Skeletal muscle cell (primary cell): ENCODE data around the gene DNALI1.
"Not testable (repeated sequence)": the region's sequence is repeated elsewhere in the genome, so short reads cannot be mapped to it uniquely, and the experiment has no call there.

Experiments used
- DNase-seq: peaks from one replicate; pipeline ENCODE4 v3.0.0-alpha.2; 2010; ENCODE audit warnings: low read depth
- H3K4me3 ChIP-seq: 2 replicates; pipeline ENCODE4 v1.5.1; 2011; ENCODE audit warnings: low read depth, mild to moderate bottlenecking, control low read depth, low read length, moderate library complexity

The DNALI1 gene

GRCh38 chr1:37553598-37553926 lies 3.2 kb upstream of the DNALI1 start:
- DNase-seq, result no peak
- peak overlapping the region; percentile 100 for H3K4me3 ChIP-seq

DNA sequence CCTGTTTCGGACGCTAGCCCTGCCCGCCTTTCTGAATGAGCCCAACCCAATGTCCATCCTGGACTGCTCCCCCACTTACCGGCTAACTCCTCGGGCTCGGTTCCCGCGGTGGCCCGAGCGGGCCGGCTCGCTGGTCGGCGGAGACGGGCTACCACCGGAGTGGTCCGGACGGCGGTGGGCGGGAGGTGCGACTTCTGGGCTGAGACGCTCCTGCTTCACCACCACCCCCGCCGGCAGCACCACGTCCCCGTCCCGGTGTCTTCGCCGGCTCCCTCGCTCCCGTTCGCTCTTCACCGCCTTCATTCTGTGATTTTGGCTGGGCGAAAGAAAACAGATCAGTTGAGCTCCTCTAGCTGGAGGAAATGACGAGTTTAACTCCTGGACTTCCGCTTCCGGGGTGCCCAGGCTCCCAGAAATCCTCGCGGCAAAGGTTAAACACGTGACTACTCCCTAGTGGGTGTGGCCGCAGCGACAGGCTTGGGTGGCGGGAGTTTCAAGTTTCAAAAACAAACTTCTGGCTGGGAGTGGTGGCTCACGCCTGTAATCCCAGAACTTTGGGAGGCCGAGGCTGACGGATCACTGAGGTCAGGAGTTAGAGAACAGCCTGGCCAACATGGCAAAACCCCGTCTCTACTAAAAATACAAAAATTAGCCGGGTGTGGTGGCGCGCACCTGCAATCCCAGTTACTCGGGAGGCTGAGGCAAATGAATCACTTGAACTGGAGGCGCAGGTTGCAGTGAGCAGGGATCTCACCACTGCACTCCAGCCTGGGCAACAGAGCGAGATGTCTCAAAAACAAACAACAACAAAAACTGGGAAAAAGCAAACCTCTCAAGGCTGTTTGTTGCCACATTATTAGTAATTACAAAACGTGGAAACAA lies 2.6 kb upstream of the DNALI1 start, which contains the start of gene SNIP1:
SNIP1 (minus strand) TSS at position 367 of the 882 bp plus-strand sequence; CDS start at position 303, 64 bp downstream.
- peak within 1 kb of the TSS; percentile 100 for H3K4me3 ChIP-seq
- peak; percentile 62 for DNase-seq

- peak overlapping the region; percentile 60 for H3K4me3 ChIP-seq
- no peak for DNase-seq
Measured at GRCh38 chr1:37557402-37557801, 662 bp downstream of the DNALI1 start.

GRCh38 chr1:37558411-37558810 lies 1.7 kb downstream of the DNALI1 start:
- no peak for DNase-seq

DNA sequence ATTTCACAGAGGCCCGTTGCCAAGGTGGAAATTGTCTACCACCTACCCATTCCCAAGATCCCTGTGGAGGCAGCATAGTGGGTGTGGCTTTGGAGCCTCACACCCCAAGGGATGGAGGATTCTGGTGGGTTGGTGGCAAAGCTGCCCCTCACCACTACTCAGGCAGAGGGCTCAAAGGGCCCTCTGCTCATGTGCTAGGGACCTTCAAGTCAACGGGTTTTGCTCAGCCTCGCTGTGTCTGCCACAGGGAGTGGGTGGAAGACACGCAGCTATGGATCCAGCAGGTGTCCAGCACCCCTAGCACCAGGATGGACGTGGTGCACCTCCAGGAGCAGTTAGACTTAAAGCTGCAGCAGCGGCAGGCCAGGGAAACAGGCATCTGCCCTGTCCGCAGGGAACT lies 2.3 kb downstream of the DNALI1 start:
- no peak overlapping the region for H3K4me3 ChIP-seq

More at GRCh38 chr1:37558411-37558810, 1.7 kb downstream of the DNALI1 start:
- H3K4me3 ChIP-seq, result no peak overlapping the region

DNA sequence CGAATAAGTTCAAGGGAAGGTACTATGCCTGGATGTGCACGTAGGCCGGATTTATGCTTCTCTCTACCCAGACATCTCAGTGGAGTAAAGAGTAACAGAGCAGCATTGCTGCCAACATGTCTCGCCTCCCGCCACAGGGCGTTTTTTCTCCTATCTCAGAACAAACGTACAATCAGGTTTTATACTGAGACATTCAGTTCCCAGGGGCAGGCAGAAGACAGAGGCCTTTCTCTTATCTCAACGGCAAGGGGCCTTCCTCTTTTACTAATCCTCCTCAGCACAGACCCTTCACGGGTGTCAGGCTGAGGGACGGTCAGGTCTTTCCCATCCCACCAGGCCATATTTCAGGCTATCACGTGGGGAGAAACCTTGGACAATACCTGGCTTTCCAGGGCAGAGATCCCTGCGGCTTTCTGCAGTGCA lies 3.2 kb downstream of the DNALI1 start:
- DNase-seq, H3K4me3 ChIP-seq: not testable (repeated sequence)

More for the DNA sequence above, 2.3 kb downstream of the DNALI1 start:
- no peak for DNase-seq

DNA sequence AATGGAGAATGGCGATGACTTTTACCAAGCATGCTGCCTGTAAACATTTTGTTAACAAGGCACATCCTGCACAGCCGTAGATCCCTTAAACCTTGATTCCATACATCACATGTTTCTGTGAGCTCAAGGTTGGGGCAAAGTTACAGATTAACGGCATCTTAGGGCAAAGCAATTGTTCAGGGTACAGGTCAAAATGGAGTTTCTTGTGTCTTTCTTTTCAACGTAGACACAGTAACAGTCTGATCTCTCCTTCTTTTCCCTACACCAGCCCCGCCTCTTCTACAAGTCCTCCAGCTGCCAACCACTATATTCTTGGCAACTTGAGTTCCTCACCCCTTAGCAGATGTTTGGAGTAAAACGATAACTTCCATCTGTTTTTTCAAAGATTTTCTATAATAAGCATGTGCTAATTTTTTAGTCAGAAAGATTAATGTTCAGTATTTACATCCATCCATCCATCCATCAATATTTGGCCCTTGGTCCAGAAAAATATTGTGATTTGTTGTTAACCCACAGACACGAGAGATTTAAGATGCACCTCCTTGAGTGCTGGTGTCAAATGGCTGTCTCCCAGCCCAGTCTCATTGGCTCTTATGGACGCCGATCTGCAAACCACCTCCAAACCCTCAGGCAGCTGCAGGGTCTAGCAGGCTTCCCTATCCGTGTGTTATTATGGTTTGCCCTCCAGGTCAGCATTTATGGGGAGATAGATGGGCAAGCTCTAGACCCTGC lies 3.8 kb downstream of the DNALI1 start:
- no peak overlapping the region for H3K4me3 ChIP-seq
- no peak for DNase-seq

DNA sequence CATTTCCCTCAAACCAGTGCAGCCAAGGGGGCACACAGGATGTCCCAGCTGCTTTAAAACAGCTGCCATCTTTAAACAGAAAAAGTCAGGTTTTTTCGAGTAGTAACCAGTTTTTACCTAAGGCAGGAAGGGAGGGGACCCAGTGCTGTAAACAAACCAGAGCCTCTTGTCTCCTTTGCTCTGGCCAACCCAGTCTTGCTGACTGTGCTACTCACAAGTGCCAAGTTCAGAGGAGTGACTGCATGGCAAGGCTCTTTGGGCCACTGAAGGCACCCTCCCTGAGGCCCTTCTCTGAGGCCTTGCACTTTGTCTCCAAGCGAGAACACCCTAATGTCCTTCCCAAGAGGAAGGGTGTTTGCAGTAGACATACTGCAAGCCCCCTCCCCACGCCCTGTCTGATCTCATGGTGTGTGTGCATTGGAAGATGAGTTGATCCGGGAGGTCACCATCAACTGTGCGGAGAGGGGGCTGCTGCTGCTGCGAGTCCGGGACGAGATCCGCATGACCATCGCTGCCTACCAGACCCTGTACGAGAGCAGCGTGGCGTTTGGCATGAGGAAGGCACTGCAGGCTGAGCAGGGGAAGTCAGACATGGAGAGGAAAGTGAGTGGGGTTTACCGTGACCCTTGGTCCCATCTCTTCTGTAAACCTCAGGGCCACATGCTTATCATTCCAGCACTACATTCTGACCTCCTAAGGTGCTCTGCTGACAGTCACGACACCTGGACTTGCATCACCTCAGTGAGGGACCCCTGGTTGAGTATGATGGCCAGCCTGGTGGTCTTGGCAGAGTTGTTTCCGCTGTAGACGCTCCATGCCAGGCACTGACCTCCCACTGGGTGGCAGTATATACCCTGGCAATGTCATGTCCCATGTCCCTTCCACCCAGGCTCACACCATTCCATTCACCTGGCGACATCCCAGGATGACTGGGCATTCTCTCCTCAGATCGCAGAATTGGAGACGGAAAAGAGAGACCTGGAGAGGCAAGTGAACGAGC lies 4.7 kb downstream of the DNALI1 start:
- no peak for DNase-seq
- no peak overlapping the region for H3K4me3 ChIP-seq

DNA sequence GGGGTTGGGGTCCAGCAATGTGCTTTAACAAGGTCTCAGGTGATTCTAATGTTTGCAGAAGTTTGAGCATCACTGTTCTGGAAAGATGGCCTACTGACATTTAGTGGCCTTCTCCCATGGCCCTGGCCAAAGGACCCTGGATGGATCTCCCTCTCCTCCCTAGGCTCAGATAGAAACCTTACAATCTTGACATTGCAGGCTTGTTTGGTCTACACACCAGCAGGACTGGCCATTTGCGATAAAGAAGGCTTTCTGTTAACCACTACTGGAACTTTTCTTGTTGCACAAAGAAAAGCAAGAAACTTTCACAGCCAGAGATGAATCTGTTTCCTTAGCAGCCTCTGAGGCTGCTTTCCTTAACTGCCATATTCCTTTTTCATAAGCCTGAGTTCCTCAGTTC lies 6.2 kb downstream of the DNALI1 start:
- H3K4me3 ChIP-seq, result no peak overlapping the region
- no peak for DNase-seq

DNA sequence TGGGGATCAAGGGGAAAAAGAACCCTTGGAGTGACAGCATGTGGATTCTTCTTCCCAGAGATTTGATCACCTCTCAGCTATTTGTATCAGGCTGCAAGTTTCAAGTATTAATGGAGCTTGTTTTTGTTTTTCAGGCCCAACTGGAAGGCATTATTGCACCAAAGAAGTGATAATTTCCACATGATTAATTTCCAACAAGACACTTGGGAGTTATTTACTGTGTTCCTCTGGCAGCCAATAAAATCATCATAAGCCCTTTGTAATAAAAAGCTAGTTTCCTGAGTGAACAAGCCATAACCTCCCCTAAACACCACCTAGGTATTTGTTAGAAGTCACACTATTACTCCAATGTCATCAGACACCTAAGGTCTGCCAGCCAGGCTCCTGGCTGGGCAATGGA lies 8.2 kb downstream of the DNALI1 start:
- DNase-seq, result no peak
- H3K4me3 ChIP-seq, result no peak overlapping the region

DNA sequence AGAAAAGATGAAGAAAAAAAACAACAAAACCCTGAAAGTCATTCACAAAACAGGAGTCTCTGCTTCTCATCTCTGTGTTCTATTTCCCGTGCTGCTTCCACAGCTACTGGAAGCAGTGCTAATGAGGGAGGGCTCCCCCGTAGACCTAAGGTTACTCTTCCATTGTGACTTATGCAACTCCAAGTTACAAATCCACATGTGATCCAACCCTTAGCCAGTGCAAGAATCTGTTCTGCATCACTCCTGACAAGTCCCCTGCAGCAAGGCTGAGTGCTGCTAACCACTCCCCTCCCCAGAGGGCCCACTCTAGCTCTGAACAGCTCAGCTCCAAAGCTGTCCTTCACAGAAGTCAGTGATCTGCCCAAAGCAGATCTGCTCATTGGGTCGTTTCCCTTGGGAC lies 10.3 kb downstream of the DNALI1 start:
- H3K4me3 ChIP-seq, result no peak overlapping the region

GRCh38 chr1:37570528-37571334 lies 14.0 kb downstream of the DNALI1 start:
- no peak overlapping the region for H3K4me3 ChIP-seq
- no peak for DNase-seq

More for the DNA sequence above, 10.3 kb downstream of the DNALI1 start:
- DNase-seq, result no peak

GRCh38 chr1:37574834-37575480 lies 18.2 kb downstream of the DNALI1 start:
- peak; percentile 43 for DNase-seq
- no peak overlapping the region for H3K4me3 ChIP-seq

GRCh38 chr1:37575692-37576091 lies 19.0 kb downstream of the DNALI1 start:
- H3K4me3 ChIP-seq, result no peak overlapping the region
- DNase-seq, result no peak

DNA sequence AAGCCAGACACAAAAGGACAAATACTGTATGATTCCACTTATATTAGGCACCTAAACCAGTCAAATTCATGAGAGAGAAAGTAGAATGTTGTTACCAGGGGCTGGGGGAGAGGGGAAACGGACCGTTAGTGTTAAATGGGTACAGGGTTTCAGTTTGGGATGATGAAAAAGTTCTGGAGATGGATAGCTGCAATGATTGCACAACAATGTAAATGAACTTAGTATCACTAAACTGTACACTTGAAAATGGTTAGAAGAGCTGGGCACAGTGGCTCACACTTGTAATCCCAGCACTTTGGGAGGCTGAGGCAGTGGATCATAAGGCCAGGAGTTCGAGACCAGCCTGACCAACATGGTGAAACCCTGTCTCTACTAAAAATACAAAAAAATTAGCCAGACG lies 27.8 kb downstream of the DNALI1 start:
- not testable (repeated sequence) for H3K4me3 ChIP-seq, DNase-seq

GRCh38 chr1:37588939-37589338 lies 32.2 kb downstream of the DNALI1 start:
- H3K4me3 ChIP-seq, result no peak overlapping the region

GRCh38 chr1:37593726-37594125 lies 37.0 kb downstream of the DNALI1 start:
- no peak for DNase-seq
- H3K4me3 ChIP-seq, result no peak overlapping the region

More at GRCh38 chr1:37588939-37589338, 32.2 kb downstream of the DNALI1 start:
- DNase-seq, result no peak
